Suprapubic skin (tissue), 4 donors: Measurements from ENCODE around the gene ATP6AP2. TPM values are rescaled to one million over a fixed set of nuclear protein-coding genes. Genes with fewer than 3 reads are reported as not detected.

Experiments used
- DNase-seq, 2 donors: peaks; one replicate each; pipeline ENCODE4 v3.0.0-alpha.2; 2019; ENCODE audit warnings: low spot score in 2 of 2
- H3K27ac ChIP-seq: fragments of 200-600 bp; sonication (generic); one replicate; pipeline ENCODE4 v1.5.1; 2019
- H3K27me3 ChIP-seq: fragments of 200-600 bp; sonication (generic); one replicate; pipeline ENCODE4 v1.5.1; 2019
- H3K36me3 ChIP-seq: fragments of 200-600 bp; sonication (generic); one replicate; pipeline ENCODE4 v1.5.1; 2019
- H3K4me1 ChIP-seq: fragments of 200-600 bp; sonication (generic); one replicate; pipeline ENCODE4 v1.5.1; 2019
- H3K4me3 ChIP-seq: fragments of 200-600 bp; sonication (generic); one replicate; pipeline ENCODE4 v1.5.1; 2019; ENCODE audit warnings: mild to moderate bottlenecking
- H3K9me3 ChIP-seq: fragments of 200-600 bp; sonication (generic); one replicate; pipeline ENCODE4 v1.5.1; 2019
- CTCF ChIP-seq, 2 donors: fragments of 200-600 bp in 1 of 2; fragments of 450-650 bp in 1 of 2; sonication (generic) in 1 of 2; IDR thresholded peaks; one replicate each; pipeline ENCODE4 v1.5.1; 2016 to 2019; ENCODE audit warnings: antibody characterized with exemption in 2 of 2, mild to moderate bottlenecking in 1 of 2, moderate library complexity in 1 of 2
- EP300 ChIP-seq: sonication (generic); formaldehyde crosslinking; IDR thresholded peaks from one replicate; pipeline ENCODE4 v1.6.1; 2017; ENCODE audit warnings: antibody characterized with exemption
- POLR2A ChIP-seq, 2 donors: fragments of 450-650 bp; IDR thresholded peaks; one replicate each; pipeline ENCODE4 v1.6.1; 2017; ENCODE audit warnings: antibody characterized with exemption in 2 of 2, mild to moderate bottlenecking in 2 of 2, moderate library complexity in 2 of 2
- POLR2AphosphoS5 ChIP-seq, 3 donors: sonication (generic); formaldehyde crosslinking; IDR thresholded peaks; one replicate each; pipeline ENCODE4 v1.6.1; 2017; ENCODE audit warnings: antibody characterized with exemption in 3 of 3
- WGBS: methylation state at CpG from one replicate; pipeline ENCODE4 v1.1.5; 2018; 5-methylcytosine and 5-hydroxymethylcytosine counted together
- total RNA-seq, 4 donors: library from RNA; depleted of rRNA; stranded (reverse); fragments of >200 nt; gene quantifications; one replicate each; pipeline ENCODE4 v1.1.0, GENCODE V29; 2016

ATP6AP2 gene
- total RNA-seq, 4 donors from 2014 or later = 76.8 to 112 (median 99.0) TPM

GRCh38 chrX:40644821-40645358 is 64.1 kb downstream of the ATP6AP2 start:
- peaks cover 22% of the 10 kb centered on the region for H3K4me1 ChIP-seq

GRCh38 chrX:40646489-40647306 is 65.9 kb downstream of the ATP6AP2 start:
- Histone ChIP-seq H3K4me3 (peak overlapping the region; percentile 83), H3K27ac (peak overlapping the region; percentile 83), H3K4me1 (peaks cover 22% of the 10 kb centered on the region), H3K36me3 (no peaks in the 10 kb centered on the region), H3K27me3 (no peaks in the 10 kb centered on the region), H3K9me3 (no peaks in the 10 kb centered on the region)
- WGBS = 12% methylated on average over 16 of the region's 33 CpGs
- TF ChIP-seq POLR2A (IDR thresholded peaks at IDR 0.05) (no peak), POLR2AphosphoS5 (IDR thresholded peaks at IDR 0.05) (no peak), CTCF (IDR thresholded peaks at IDR 0.05) (no peak), EP300 (no peak)
- DNase-seq = peak; percentile 75 to 78

More at GRCh38 chrX:40644821-40645358, 64.1 kb downstream of the ATP6AP2 start:
- no peaks in the 10 kb centered on the region for H3K27me3 ChIP-seq
- H3K36me3 ChIP-seq = no peaks in the 10 kb centered on the region
- WGBS = 30% methylated on average over 4 of the region's 4 CpGs
- H3K9me3 ChIP-seq = no peaks in the 10 kb centered on the region
- DNase-seq = peak in 1 of 2 donors; percentile 70
- H3K27ac ChIP-seq = peak overlapping the region; percentile 38
- TF ChIP-seq CTCF (IDR thresholded peaks at IDR 0.05) (no peak), POLR2A (IDR thresholded peaks at IDR 0.05) (no peak), POLR2AphosphoS5 (IDR thresholded peaks at IDR 0.05) (no peak), EP300 (no peak)
- H3K4me3 ChIP-seq = peak overlapping the region; percentile 35

DNA sequence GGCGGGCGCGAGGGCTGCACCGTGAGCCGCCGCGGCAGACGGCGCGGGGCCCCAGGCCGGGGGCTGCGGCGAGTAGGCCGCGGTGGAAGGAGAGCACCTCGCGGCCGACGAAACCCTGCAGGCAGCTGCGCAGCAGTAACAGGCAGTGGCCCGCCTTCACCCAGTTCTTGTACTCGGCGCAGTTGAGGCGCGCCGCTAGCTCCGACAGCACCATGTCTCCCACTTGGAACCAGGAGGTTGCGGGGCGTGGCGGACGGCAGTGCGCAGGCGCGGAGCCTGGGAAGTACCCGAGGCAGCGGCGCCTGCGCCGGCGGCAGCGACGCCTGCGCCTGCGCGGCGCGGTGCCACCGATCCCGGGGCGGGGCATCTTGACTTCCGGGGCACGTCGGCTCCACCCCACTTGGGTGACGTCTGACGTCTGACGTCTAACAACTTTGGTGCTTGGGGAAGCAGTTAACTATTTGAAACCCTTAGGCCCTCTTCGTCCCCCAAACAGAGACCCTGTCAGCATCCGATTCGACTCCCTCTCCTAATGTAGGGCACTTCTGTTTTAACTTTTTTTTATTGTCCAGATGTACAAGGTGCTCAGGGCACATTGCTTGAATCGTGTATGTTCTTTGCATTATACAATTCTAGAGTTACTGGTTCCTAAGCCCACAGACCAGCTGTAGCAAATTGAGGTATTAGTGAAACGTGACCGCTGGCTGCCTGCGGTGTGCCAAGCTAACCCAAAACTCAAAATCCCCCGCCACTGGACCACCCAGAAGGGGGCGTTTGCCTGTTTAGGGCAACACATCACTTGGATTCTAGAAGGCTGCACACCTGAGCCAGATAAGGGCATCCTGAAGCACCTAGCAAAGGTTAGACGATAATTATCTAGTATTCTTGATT is 66.8 kb downstream of the ATP6AP2 start, which contains the start of gene CXorf38:
TSS of gene CXorf38 (minus strand) at position 255 of the 891 bp plus-strand sequence. CDS start at position 214, 41 bp downstream.
- no peaks in the 10 kb centered on the region for H3K9me3 ChIP-seq
- no peaks in the 10 kb centered on the region for H3K36me3 ChIP-seq
- peak; percentile 89 to 95 for DNase-seq
- peak within 1 kb of the TSS; percentile 83 for H3K27ac ChIP-seq
- H3K4me1 ChIP-seq = peaks cover 22% of the 10 kb centered on the region
- H3K27me3 ChIP-seq = no peaks in the 10 kb centered on the region
- WGBS = 11% methylated on average over 58 of the region's 66 CpGs
- TF ChIP-seq POLR2A (IDR thresholded peaks at IDR 0.05) (peak in 1 of 2 donors; percentile 15), EP300 (no peak)
- peak within 1 kb of the TSS; percentile 83 for H3K4me3 ChIP-seq

GRCh38 chrX:40651620-40652223 is 71.0 kb downstream of the ATP6AP2 start:
- TF ChIP-seq POLR2AphosphoS5 (IDR thresholded peaks at IDR 0.05) (no peak), CTCF (IDR thresholded peaks at IDR 0.05) (peak; percentile 39 to 71)
- WGBS = under 1% methylated on average over 3 of the region's 3 CpGs
- H3K27me3 ChIP-seq = no peaks in the 10 kb centered on the region

DNA sequence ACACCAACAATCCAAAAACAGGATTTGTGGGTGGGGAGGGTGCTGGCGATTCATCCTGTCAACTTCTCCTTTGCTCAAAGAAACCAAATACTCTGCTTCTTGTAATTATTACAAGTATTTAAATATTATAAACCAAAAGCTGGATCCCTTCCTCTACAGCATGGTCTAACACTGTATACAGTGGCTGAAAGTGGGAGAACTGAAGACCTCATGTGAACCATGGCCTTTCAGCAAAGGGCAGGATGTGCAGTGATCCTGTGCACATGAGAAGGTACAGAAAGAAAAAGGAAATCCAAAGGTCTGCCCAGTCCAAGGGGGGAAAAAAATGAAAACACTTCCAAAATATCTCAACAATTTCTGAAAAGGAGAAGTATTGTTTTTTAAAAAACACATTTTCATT is 71.9 kb downstream of the ATP6AP2 start:
- peaks cover 10% of the 10 kb centered on the region for H3K36me3 ChIP-seq
- no peak for TF ChIP-seq CTCF (IDR thresholded peaks at IDR 0.05)
- TF ChIP-seq EP300 = no peak
- no peak for TF ChIP-seq POLR2AphosphoS5 (IDR thresholded peaks at IDR 0.05)
- TF ChIP-seq POLR2A (IDR thresholded peaks at IDR 0.05) = no peak
- no peaks in the 10 kb centered on the region for H3K4me1 ChIP-seq
- no peaks in the 10 kb centered on the region for H3K27me3 ChIP-seq
- no peaks in the 10 kb centered on the region for H3K9me3 ChIP-seq
- 93% methylated on average over 1 of the region's 1 CpG for WGBS
- DNase-seq = no peak
- no peak overlapping the region for H3K27ac ChIP-seq
- H3K4me3 ChIP-seq = no peak overlapping the region

More at GRCh38 chrX:40651620-40652223, 71.0 kb downstream of the ATP6AP2 start:
- peak in 1 of 2 donors; percentile 73 for DNase-seq
- H3K9me3 ChIP-seq = no peaks in the 10 kb centered on the region
- no peak overlapping the region for H3K4me3 ChIP-seq
- no peaks in the 10 kb centered on the region for H3K4me1 ChIP-seq
- no peak overlapping the region for H3K27ac ChIP-seq
- H3K36me3 ChIP-seq = peaks cover 4% of the 10 kb centered on the region
